Measurements from ENCODE around the gene GMPR. TPM values are rescaled to one million over a fixed set of nuclear protein-coding genes. Genes with fewer than 3 reads are reported as not detected.

GMPR gene
- total RNA-seq, 2 experiments from 2014 or later, result 0.63 to 0.95 TPM

GRCh38 chr6:16205377-16206144 is 32.8 kb upstream of the GMPR start:
- peaks cover 18% of the 10 kb centered on the region for H3K27me3 Mint-ChIP-seq
- intact Hi-C loops (cut with DNase I, micrococcal nuclease), result loop anchor here (1.0 kb wide), 1 partner anchor 514 kb away; no protein-coding TSS in a partner anchor
- DNase-seq (no peak), ATAC-seq (ENCODE audit: poor library complexity) (no peak)
- H3K36me3 Mint-ChIP-seq (ENCODE audit: low read depth), result no peaks in the 10 kb centered on the region
- TF ChIP-seq CTCF (IDR thresholded peaks at IDR 0.05), result no peak
- no peaks in the 10 kb centered on the region for H3K9me3 Mint-ChIP-seq
- H3K4me1 Mint-ChIP-seq (ENCODE audit: low read depth), result no peaks in the 10 kb centered on the region
- ChIA-PET CTCF (interaction anchor here (0.8 to 3.4 kb wide), 4 partner anchors 11 to 514 kb away, joined by 3 to 20 read pairs (median 5); no protein-coding TSS in a partner anchor), POLR2A (interaction anchor here (0.7 kb wide), 1 partner anchor 557 kb away, joined by 3 read pairs; no protein-coding TSS in a partner anchor)
- Histone ChIP-seq H3K9me3 (ENCODE audit: control insufficient read depth in 1 of 2, insufficient read depth in 1 of 2, low read length in 2 of 2) (no peaks in the 10 kb centered on the region), H3K27ac (ENCODE audit: low read depth in 1 of 2, low read length in 2 of 2) (no peak overlapping the region), H3K4me1 (ENCODE audit: insufficient read depth, low read length) (no peaks in the 10 kb centered on the region), H3K4me3 (ENCODE audit: low read length) (no peak overlapping the region), H3K27me3 (ENCODE audit: control insufficient read depth in 1 of 2, insufficient read depth in 2 of 2, low read length in 2 of 2) (peaks cover 0 to 8% of the 10 kb centered on the region in 2 experiments), H3K36me3 (ENCODE audit: insufficient read depth, low read length) (no peaks in the 10 kb centered on the region)
- no peak overlapping the region for H3K27ac Mint-ChIP-seq
- H3K4me3 Mint-ChIP-seq, result no peak overlapping the region

GRCh38 chr6:16206595-16207037 is 31.8 kb upstream of the GMPR start:
- no peaks in the 10 kb centered on the region for H3K36me3 ChIP-seq (ENCODE audit: insufficient read depth, low read length)
- no peak overlapping the region for H3K4me3 Mint-ChIP-seq
- no peak overlapping the region for H3K27ac ChIP-seq (ENCODE audit: low read depth in 1 of 2, low read length in 2 of 2)
- no peaks in the 10 kb centered on the region for H3K4me1 ChIP-seq (ENCODE audit: insufficient read depth, low read length)
- H3K27me3 ChIP-seq (ENCODE audit: control insufficient read depth in 1 of 2, insufficient read depth in 2 of 2, low read length in 2 of 2), result peaks cover 0 to 8% of the 10 kb centered on the region in 2 experiments
- H3K4me1 Mint-ChIP-seq (ENCODE audit: low read depth), result no peaks in the 10 kb centered on the region
- CTCF ChIA-PET, result interaction anchor here (0.8 to 3.4 kb wide), 4 partner anchors 12 to 515 kb away, joined by 3 to 20 read pairs (median 5); no protein-coding TSS in a partner anchor
- H3K9me3 Mint-ChIP-seq, result no peaks in the 10 kb centered on the region
- H3K27ac Mint-ChIP-seq, result no peak overlapping the region
- ATAC-seq (ENCODE audit: poor library complexity) (peak; percentile 61), DNase-seq (peak in 11 of 14 experiments; percentile 12 to 70 (median 23))
- H3K4me3 ChIP-seq (ENCODE audit: low read length), result no peak overlapping the region
- no peaks in the 10 kb centered on the region for H3K9me3 ChIP-seq (ENCODE audit: control insufficient read depth in 1 of 2, insufficient read depth in 1 of 2, low read length in 2 of 2)
- peaks cover 22% of the 10 kb centered on the region for H3K27me3 Mint-ChIP-seq
- POLR2A ChIA-PET, result interaction anchor here (0.6 kb wide), 1 partner anchor 519 kb away, joined by 3 read pairs; no protein-coding TSS in a partner anchor
- peak; percentile 95 for TF ChIP-seq CTCF (IDR thresholded peaks at IDR 0.05)
- H3K36me3 Mint-ChIP-seq (ENCODE audit: low read depth), result no peaks in the 10 kb centered on the region
- intact Hi-C loops (cut with DNase I, micrococcal nuclease), result loop anchor here (1.0 kb wide), 1 partner anchor 515 kb away; no protein-coding TSS in a partner anchor

DNA sequence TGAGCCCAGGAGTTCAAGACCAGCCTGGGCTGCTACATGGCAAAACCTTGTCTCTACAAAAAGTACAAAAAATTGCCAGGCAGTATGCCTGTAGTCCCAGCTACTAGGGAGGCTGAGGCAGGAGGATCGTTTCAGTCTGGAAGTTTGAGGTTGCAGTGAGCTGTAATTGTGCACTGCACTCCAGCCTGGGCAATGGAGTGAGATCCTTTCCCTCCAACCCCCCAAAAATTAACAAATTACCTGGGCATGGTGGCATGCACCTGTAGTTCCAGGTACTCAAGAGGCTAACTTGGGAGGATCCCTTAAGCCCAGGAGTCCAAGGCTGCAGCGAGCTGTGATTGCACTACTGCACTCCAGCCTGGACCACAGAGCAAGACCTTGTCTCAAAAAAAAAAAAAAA is 29.4 kb upstream of the GMPR start:
- intact Hi-C loops (cut with DNase I, micrococcal nuclease), result no loop called here
- no peak for TF ChIP-seq CTCF (IDR thresholded peaks at IDR 0.05)
- Mint-ChIP-seq H3K27me3 (peaks cover 36% of the 10 kb centered on the region), H3K36me3 (ENCODE audit: low read depth) (no peaks in the 10 kb centered on the region), H3K27ac (no peak overlapping the region), H3K4me3 (no peak overlapping the region), H3K9me3 (no peaks in the 10 kb centered on the region), H3K4me1 (ENCODE audit: low read depth) (no peaks in the 10 kb centered on the region)
- POLR2A ChIA-PET, result interaction anchor here (0.6 kb wide), 1 partner anchor 103 kb away, joined by 3 read pairs; no protein-coding TSS in a partner anchor
- ATAC-seq (ENCODE audit: poor library complexity) (no peak), DNase-seq (no peak)
- Histone ChIP-seq H3K36me3 (ENCODE audit: insufficient read depth, low read length) (no peaks in the 10 kb centered on the region), H3K9me3 (ENCODE audit: control insufficient read depth in 1 of 2, insufficient read depth in 1 of 2, low read length in 2 of 2) (no peaks in the 10 kb centered on the region), H3K4me1 (ENCODE audit: insufficient read depth, low read length) (no peaks in the 10 kb centered on the region), H3K27me3 (ENCODE audit: control insufficient read depth in 1 of 2, insufficient read depth in 2 of 2, low read length in 2 of 2) (peaks cover 2 to 8% of the 10 kb centered on the region in 2 experiments), H3K27ac (ENCODE audit: low read depth in 1 of 2, low read length in 2 of 2) (no peak overlapping the region), H3K4me3 (ENCODE audit: low read length) (no peak overlapping the region)
- CTCF ChIA-PET, result interaction anchor here (0.7 to 1.9 kb wide), 3 partner anchors 8 to 1704 kb away, joined by 3 to 7 read pairs (median 3); no protein-coding TSS in a partner anchor

Data from CD4-positive, alpha-beta T cell (primary cell).